ENCODE measurements around the gene CLIP2.
"Not testable (repeated sequence)": the region's sequence is repeated elsewhere in the genome, so short reads cannot be mapped to it uniquely, and the experiment has no call there.

Gene CLIP2

DNA sequence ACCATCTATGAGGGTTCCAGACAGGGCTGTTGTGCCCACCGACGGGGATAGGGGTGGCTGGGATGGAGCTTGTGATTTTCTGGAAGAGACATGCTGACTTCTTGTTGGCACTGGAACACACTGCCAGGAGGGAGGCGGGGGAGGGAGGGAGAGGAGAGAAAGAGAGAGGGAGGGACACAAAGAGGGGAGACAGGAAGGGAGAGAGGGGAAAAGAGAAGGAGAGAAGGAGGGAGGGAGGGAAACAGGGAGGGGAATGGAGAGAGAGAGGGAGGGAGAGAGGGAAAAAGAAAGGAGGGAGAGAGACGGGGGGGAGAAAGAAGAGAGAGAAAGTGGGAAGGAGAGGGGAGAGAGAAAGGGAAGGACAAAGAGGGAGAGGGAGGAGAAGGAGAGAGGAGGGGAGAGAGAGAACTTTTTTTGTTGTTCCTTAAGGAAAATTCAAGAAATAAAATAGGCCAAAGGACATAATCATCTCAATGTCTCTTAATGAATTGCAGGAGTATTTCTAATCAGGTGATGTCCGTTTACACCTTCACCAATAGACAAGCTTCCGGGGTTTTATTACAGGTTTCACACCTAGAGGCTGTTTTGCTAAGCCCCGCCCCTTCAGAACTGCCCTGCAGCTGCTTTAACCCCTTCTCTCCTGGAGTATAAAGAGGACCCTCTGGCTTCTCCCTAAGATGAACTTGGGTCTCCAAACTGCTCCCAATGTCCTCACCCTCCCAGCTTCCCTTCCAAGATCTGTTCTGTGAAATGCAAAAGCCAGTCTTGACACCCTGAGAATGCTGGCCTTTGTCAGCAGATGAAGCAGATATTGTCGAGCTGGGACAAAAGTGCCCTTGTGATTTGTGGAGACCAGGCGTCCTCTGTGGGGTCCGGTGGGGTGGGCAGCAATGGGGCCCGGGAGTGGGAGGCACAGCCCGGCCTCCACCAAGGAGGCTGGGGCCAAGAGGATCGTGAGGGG lies 82.5 kb downstream of the CLIP2 start:
- DNase-seq (ENCODE audit: low spot score): no peak

DNA sequence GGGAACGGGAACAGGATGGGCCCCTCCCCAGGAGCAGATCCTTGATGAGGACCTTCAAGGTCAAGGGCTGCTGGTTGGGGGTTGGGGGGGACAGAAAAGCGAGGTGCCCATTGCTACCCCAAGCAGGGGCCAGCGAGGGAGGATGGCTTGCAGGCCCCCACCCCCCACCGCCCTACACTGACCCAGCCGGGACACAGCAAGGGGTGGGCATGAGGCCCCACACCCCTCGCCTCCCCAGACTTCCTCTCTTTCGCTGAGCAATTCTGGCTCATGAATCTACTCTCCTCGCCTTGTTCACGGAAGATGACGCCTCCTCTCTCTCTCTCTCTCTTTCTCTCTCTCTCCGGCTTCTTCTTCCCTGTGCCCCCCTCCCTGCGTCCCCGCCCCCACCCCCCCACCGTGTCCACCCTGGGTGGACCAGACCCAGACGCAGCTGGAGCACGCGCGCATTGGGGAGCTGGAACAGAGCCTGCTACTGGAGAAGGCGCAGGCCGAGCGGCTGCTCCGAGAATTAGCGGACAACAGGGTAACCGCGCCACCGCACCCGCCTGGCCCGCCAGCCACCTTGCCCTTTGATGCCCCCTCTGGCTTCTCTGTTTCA lies 83.4 kb downstream of the CLIP2 start:
- no peak for DNase-seq (ENCODE audit: low spot score)

DNA sequence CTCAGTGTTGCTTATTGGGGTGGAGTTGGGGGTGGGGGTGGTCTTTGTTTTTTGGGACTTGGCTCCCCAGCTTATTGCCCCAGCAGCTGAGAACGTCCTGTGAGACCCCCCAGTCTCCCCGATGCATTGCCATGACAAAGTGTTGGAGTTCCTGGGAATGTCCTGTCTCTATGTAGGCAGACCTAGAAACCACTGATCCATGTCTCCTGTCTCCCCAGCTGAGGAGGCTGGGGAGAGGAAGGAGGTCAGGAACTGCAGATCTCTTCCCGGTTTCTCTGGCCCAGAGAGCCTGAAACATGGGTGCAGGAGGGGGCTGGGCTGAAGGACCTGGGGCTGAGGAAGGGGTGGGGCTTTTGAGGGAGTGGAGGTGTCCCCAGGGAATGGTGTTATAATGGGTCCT lies 84.3 kb downstream of the CLIP2 start:
- no peak for DNase-seq (ENCODE audit: low spot score)

DNA sequence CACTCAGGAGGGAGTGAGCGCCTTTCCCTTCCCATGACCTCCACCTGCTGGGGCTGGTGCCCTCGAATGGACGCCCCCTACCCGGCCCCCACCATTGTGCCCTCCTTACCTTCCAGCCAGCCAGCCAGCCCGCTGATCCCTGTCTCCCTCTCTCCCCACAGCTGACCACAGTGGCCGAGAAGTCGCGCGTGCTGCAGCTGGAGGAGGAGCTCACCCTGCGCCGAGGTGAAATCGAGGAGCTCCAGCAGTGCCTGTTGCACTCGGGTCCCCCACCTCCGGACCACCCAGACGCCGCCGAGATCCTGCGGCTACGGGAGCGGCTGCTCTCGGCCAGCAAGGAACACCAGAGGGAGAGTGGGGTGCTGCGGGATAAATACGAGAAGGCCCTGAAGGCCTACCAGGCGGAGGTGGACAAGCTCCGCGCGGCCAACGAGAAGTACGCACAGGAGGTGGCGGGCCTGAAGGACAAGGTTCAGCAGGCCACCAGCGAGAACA lies 86.6 kb downstream of the CLIP2 start:
- DNase-seq (ENCODE audit: low spot score): no peak

DNA sequence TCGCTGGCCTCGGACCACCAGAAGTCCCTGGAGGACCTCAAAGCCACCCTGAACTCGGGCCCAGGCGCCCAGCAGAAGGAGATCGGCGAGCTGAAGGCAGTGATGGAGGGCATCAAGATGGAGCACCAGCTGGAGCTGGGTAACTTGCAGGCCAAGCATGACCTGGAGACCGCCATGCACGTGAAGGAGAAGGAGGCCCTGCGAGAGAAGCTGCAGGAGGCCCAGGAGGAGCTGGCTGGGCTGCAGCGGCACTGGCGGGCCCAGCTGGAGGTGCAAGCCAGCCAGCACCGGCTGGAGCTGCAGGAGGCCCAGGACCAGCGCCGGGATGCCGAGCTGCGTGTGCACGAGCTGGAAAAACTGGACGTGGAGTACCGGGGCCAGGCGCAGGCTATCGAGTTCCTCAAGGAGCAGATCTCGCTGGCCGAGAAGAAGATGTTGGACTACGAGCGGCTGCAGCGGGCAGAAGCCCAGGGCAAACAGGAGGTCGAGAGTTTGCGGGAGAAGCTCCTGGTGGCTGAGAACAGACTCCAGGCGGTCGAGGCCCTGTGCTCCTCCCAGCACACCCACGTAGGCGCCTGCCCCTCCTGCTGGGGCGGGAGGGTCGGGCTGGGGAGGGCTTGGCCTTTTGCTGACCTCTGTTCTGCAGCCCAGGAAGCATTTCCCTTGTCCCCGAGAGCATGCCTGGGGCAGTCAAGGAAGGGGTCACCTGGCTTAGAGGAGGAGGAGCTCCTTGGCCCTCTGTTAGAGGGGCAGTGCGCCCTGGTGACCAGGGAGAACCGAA lies 87.2 kb downstream of the CLIP2 start:
- DNase-seq (ENCODE audit: low spot score): no peak

DNA sequence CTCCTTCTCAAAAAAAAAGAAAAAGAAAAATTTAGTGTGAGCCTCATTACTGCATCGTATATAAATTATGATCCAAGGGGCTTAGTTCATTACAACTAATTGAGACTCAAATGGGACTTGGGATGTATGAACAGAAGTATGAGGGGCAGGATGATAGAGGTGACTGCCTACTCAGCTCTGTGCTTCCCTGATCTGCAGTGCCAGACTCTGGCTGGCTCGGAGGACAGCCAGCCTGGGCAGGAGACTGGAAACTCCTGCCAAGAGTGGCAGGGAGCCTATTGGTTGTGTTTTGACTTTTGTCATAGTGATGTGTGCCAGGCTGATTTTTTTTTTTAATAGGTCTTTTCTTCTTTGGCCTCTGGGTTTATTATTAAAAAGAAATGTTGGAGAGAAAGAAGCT lies 90.7 kb downstream of the CLIP2 start:
- no peak for DNase-seq (ENCODE audit: low spot score)

DNA sequence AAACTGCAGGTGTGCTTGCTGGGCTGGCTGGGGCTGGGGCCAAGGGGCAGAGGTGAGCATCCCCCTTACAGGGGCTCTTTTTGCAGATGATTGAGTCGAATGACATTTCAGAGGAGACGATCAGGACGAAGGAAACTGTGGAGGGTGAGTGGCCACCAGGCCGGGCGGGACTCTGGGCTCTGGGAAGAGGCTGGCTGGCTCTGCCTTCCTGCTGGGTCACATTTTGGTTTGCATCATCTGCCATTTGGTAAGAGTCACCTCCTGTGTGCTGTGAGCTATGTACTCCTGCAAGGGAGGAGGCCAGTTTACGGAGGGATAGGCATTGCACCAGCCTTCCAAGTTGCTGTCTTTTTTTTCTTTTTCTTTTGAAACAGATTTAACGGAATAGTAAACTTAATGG lies 91.5 kb downstream of the CLIP2 start:
- DNase-seq (ENCODE audit: low spot score): no peak

DNA sequence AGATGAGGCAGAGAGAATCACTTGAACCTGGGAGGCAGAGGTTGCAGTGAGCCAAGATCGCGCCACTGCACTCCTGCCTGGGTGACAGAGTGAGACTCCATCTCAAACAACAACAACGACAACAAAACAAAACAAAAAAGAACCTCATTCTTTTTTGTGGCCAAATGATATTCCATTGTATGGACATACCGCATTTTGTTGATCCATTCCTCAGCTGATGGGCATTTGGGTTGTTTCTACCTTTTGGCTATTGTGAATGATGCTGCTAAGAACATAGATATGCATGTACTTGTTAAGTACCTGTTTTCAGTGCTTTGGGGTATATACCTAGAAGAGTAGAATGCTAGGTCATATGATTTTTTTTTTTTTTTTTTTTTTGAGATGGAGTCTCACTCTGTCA lies 94.9 kb downstream of the CLIP2 start:
- not testable (repeated sequence) for DNase-seq (ENCODE audit: low spot score)

DNA sequence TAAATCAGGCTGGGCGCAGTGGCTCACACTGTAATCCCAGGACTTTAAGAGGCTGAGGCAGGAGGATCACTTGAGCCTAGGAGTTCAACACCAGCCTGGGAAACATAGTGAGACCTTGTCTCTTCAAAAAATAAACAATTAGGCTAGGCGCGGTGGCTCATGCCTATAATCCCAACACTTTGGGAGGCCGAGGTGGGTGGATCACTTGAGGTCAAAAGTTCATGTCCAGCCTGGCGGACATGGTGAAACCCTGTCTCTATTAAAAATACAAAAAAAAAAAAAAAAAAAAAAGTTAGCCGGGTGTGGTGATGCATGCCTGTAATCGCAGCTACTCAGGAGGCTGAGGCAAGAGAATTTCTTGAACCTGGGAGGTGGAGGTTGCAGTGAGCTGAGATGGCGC lies 95.6 kb downstream of the CLIP2 start:
- not testable (repeated sequence) for DNase-seq (ENCODE audit: low spot score)

DNA sequence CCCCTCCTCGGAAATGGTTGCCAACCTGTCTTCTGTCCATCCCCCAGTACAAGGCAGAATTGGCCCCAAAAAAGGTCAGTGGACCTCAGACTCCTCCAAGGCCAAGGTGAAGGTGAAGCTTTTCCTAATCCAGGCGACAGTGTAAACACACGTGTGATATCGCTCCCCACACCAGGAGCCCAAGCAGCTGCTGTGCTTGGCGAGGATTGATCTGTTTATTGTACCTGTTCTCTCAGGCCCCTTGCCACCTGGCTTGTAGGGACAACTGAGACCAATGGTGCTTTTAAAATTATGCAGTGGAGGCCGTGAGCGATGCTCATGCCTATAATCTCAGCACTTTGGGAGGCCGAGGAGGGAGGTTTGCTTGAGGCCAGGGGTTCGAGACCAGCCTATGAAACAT lies 98.4 kb downstream of the CLIP2 start:
- no peak for DNase-seq (ENCODE audit: low spot score)

DNA sequence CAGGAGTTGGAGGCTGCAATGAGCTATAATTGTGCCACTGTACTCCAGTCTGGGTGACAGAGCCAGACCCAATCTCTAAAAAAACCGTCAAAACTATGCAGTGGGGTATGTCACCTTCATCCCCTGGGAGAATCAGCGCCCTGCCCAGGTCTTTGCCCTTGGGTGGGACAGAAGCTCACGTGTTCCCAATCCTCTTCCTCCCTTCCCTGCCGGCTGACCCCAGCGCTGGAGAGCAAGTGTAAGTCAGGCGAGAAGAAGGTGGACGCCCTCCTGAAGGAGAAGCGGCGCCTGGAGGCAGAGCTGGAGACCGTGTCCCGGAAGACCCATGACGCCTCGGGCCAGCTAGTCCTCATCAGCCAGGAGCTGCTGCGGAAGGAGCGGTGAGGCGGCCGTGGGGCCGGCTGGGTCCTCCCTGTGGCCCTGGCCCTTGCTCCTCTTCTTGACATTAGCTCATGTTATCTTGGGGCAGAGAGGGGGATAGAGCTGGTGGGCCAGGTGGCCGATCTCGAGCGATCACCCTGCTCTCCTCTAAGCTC lies 99.7 kb downstream of the CLIP2 start:
- DNase-seq (ENCODE audit: low spot score): no peak

DNA sequence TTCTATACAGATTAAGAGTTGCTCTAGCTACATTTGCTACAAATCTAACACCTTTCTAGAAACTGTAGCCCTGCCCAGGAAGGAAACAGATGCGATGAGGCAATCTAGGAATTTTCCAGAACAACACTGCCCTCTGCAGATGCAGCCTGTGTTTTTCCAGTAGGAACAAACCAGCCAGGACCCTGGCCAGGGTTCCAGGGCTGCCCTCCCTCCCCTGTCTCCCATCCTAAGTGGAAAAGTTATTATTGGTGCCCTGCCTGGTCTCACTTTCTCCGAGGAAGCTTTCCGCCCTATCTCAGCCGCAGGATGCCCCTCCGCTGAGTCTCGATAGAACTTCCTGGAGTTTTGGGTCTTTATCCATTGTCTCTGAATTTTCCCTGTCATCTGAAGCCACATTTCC lies 104.5 kb downstream of the CLIP2 start:
- DNase-seq (ENCODE audit: low spot score): not testable (repeated sequence)

DNA sequence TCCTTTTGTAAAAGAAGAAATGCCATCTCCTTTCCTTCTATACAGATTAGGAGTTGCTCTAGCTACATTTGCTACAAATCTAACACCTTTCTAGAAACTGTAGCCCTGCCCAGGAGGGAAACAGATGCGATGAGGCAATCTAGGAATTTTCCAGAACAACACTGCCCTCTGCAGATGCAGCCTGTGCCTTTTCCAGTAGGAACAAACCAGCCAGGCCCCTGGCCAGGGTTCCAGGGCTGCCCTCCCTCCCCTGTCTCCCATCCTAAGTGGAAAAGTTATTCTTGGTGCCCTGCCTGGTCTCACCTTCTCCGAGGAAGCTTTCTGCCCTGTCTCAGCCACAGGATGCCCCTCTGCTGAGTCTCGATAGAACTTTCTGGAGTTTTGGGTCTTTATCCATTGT lies 105.4 kb downstream of the CLIP2 start:
- DNase-seq (ENCODE audit: low spot score): not testable (repeated sequence)

DNA sequence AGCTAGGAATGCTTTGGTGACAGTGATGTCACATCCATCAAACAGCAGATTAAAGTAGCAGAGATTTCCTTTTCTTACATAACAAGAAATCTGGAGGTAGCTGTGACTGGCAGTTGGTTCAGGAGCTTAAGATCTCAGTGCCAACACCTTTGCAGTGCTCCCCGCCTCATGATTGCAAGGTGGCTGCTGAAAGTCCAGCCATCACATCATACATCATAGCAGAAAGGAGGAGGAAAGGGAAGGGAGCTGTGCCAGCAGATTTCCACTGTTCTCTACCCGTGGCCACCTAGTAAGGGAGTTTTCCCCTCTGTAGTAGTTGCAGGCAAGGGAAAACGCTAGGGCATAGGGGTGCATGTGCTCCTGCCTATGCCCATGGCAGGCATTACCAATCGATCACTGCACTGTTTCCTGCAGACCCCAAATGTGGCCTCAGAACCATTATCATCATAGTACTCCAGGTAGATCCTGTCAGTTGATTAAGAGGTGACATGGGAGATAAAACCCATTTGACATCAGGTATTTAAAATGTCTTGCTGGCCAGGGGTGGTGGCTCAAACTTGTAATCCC lies 106.6 kb downstream of the CLIP2 start:
- no peak for DNase-seq (ENCODE audit: low spot score)

DNA sequence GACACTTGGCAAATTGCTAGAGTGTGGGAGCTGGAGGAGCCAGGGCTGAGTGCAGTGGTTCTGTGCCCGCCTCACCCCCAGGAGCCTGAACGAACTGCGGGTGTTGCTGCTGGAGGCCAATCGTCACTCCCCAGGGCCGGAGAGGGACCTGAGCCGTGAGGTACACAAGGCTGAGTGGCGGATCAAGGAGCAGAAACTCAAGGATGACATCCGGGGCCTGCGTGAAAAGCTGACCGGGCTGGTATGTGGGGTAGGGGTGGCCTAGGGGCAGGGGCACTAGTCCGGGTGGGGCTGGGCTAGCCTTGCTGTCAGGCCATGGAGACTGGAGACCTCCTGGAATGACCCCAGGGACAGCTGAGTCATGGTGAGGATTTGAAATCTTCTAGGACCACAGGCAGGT lies 107.8 kb downstream of the CLIP2 start:
- no peak for DNase-seq (ENCODE audit: low spot score)

DNA sequence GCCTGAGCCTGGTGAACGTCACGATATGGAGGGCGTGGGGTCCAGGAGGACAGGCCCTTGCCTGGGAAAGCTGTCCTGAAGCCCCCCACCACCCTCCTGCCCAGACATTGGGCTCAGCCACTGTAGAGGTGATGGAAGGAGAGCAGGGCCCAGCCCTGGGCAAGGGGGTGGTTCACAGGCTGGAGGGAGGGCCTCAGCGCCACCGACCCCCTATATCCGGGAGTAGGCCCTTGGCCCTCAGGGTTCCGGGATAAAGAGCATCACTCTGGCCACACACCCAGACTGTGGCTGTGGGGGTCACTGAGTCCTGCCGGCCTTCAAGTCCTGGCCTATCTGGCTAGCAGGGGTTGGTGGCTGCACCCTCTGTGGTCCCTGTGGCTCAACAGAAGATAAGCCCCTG lies 109.2 kb downstream of the CLIP2 start:
- DNase-seq (ENCODE audit: low spot score): no peak

DNA sequence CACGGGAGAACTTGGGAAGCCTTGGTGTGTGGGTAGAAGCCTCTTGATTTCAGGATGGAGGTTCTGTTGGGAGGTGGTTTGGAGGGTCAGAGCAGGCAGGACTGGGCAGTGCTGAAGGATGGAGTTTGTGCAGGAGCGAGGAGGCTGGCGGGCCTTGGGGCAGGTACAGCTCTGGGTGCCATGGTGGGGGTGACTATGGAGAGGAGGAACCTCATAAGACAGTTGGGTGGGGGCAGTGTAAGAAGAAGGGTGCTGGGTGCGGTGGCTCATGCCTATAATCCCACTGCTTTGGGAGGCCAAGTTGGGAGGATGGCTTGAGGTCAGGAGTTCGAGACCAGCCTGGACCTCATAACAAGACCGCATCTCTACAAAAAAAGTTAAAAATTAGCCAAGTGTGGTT lies 109.8 kb downstream of the CLIP2 start:
- no peak for DNase-seq (ENCODE audit: low spot score)

DNA sequence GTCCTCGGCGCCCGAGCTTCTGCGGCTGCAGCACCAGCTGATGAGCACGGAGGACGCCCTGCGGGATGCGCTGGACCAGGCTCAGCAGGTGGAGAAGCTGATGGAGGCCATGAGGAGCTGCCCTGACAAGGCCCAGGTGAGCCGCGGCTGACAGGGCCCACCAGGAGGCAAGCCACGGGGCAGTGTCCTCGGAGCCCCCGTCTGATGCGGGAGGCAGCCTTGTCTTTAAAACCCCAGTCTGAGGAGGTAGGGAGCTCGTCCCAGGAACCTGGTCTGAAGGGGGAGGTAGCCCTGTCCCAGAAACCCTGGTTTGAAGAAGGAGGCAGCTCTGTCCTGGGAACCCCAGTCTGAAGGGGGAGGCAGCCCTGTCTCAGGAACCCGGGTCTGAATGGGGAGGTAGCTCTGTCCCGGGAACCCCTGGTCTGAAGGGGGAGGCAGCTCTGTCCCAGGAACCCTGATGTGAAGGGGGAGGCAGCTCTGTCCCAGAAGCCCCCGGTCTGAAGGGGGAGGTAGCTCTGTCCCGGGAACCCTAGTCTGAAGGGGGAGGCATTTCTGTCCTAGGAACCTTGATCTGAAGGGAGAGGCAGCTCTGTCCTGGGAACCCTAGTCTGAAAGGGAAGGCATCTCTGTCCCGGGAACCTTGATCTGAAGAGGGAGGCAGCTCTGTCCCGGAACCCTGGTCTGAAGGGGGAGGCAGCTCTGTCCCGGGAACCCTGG lies 111.4 kb downstream of the CLIP2 start:
- no peak for DNase-seq (ENCODE audit: low spot score)

DNA sequence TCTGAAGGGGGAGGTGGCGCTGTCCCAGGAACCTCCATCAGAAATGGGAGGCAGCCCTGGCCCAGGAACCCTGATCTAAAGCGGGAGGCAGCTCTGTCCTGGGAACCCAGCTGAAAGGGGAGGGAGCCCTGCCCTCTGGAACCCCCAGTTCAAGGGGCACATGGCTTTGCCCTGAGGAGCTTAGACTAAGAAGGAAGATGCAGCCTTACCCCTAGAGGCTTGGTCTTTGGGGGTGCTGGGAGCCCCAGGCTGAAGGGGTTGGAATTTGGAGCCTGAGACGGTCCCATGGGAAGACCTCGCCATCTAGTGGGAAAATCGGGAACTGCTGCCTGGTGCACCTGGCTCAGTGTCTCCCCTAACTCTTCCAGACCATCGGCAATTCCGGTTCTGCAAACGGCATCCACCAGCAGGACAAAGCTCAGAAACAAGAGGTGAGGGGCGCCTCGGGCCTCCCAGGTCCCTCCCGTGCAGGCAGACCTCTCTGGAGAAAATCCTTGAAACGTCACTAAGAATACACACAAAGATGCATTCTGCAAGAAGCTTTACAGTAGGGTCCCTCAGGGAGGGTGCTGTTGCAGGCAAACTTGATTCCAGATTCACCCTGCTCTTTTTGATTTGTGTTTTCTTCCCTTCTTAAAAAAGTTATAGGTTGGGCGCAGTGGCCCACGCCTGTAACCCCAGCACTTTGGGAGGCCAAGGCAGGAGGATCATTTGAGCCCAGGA lies 112.1 kb downstream of the CLIP2 start:
- DNase-seq (ENCODE audit: low spot score): peak; percentile 70

DNA sequence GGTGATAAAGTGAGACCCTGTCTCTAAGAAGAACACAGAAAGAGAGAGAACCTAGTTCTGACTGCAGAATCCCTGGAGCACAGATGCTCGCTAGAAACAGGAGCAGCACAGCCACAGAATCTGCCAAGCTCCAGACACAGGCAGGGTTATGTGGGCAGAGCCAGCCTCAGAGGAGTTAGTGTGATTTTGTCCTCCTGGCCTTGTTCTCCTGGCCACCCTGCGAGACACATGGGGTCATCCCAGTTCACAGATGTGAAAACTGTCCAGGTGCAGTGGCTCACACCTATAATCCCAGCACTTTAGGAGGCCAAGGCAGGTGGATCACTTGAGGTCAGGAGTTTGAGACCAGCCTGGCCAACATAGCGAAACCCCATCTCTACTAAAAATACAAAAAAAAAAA lies 113.5 kb downstream of the CLIP2 start:
- not testable (repeated sequence) for DNase-seq (ENCODE audit: low spot score)

All from CD4-positive, alpha-beta T cell treated with Interleukin-15 for 4 hours (primary cell).